ENCODE results near the gene CMPK2. TPM values are rescaled to one million over a fixed set of nuclear protein-coding genes. Genes with fewer than 3 reads are reported as not detected.

The CMPK2 gene
- total and polyA plus RNA-seq, 9 of the 15 experiments (the other 6 are each of a cell fraction or from before 2014, with no cell fraction given): 2.6 to 10.5 (median 5.0) TPM

GRCh38 chr2:6893876-6894482, 28.3 kb upstream of the CMPK2 start (continued):
- TF ChIP-seq CREB3 (tag; conservative IDR thresholded peaks at IDR 0.05; ENCODE audit: low read depth) (peak; percentile 90; the same call in 1 of the 2 replicates), CCAR2 (IDR thresholded peaks at IDR 0.05; ENCODE audit: low read depth, low read length) (no peak), ZNF398 (CRISPR knock-in tag; IDR thresholded peaks at IDR 0.05) (no peak), DPF2 (IDR thresholded peaks at IDR 0.05) (peak; percentile 99), CBX8 (IDR thresholded peaks at IDR 0.05; ENCODE audit: borderline replicate concordance, extremely low read depth, low read depth, low read length, poor library complexity, severe bottlenecking) (no peak), ZNF395 (CRISPR knock-in tag; IDR thresholded peaks at IDR 0.05) (peak; percentile 99), POLR3A (IDR thresholded peaks at IDR 0.05; ENCODE audit: borderline replicate concordance, extremely low read depth, insufficient read depth, insufficient read length) (no peak), ZNF347 (CRISPR knock-in tag; IDR thresholded peaks at IDR 0.05; ENCODE audit: low read depth) (no peak), HDAC3 (IDR thresholded peaks at IDR 0.05; ENCODE audit: borderline replicate concordance, partially characterized antibody) (peak; percentile 98), SP1 (CRISPR knock-in tag; IDR thresholded peaks at IDR 0.05) (peak; percentile 54; the same call in 1 of the 2 replicates), ZNF785 (CRISPR knock-in tag; IDR thresholded peaks at IDR 0.05) (no peak), ATF3 (IDR thresholded peaks at IDR 0.05) (peak; percentile 64), ATF3 (CRISPR knock-in tag; conservative IDR thresholded peaks at IDR 0.05) (no peak), IRF1 (CRISPR knock-in tag; IDR thresholded peaks at IDR 0.05; ENCODE audit: borderline replicate concordance) (no peak), FOSL1 (tag; conservative IDR thresholded peaks at IDR 0.05) (peak; percentile 89), HINFP (tag; conservative IDR thresholded peaks at IDR 0.05; ENCODE audit: low read depth) (no peak), ELF2 (CRISPR knock-in tag; IDR thresholded peaks at IDR 0.05) (no peak), CBX2 (IDR thresholded peaks at IDR 0.05; ENCODE audit: insufficient read depth, low read length, poor library complexity, severe bottlenecking) (no peak), TBL1XR1 (IDR thresholded peaks at IDR 0.05; ENCODE audit: low read length in 2 of 2) (peak; percentile 94 to 99)

All from K562 (cell line).